IMR-90 (cell line): ENCODE data around the gene FAM83G. TPM values are rescaled to one million over a fixed set of nuclear protein-coding genes. Genes with fewer than 3 reads are reported as not detected.

Experiments
- ATAC-seq: fragments of 200-7000 bp; cut with Tn5 transposase; 2 replicates; pipeline ENCODE4 v1.9.1; 2020; ENCODE audit warnings: low read depth, mild to moderate bottlenecking, moderate library complexity
- BruUV-seq: library from RNA; stranded (reverse); fragments of 400-500 nt; replicated peaks from 2 replicates; lab custom pipeline; 2021; lab: Mats Ljungman, UMichigan
- CTCF ChIA-PET: fragments of 300-600 bp; formaldehyde crosslinking; extraction: SDS; loops from one replicate; lab custom pipeline; 2021; ENCODE audit warnings: antibody characterized with exemption; lab: Yijun Ruan, JAX
- POLR2A ChIA-PET: fragments of 300-600 bp; sonication (Branson Sonifier 250); formaldehyde crosslinking; loops from one replicate; lab custom pipeline; 2022; ENCODE audit warnings: antibody characterized with exemption; ENCODE audit not compliant: unreplicated experiment; lab: Charles Lee
- DNase-seq: peaks from one replicate; pipeline ENCODE4 v3.0.0; 2013
- H2AFZ ChIP-seq: replicated peaks from 2 replicates; pipeline ENCODE3; 2013; ENCODE audit warnings: low read length, mild to moderate bottlenecking; ENCODE audit not compliant: poor library complexity
- H2AK5ac ChIP-seq: 2 replicates; pipeline ENCODE4 v1.6.1; 2013; ENCODE audit warnings: low read depth, low read length, inconsistent platforms
- H2AK9ac ChIP-seq: replicated peaks from 2 replicates; pipeline ENCODE3; 2013; ENCODE audit warnings: mild to moderate bottlenecking, low read depth, low read length, moderate library complexity; ENCODE audit not compliant: poor library complexity
- H2BK120ac ChIP-seq: 2 replicates; pipeline ENCODE4 v1.6.1; 2013; ENCODE audit warnings: low read depth, low read length, inconsistent platforms
- H2BK15ac ChIP-seq: 3 replicates; pipeline ENCODE4 v1.6.1; 2013; ENCODE audit warnings: low read depth, low read length, inconsistent platforms
- H2BK20ac ChIP-seq: 2 replicates; pipeline ENCODE4 v1.6.1; 2013; ENCODE audit warnings: low read depth, mild to moderate bottlenecking, inconsistent platforms, low read length, moderate library complexity
- H2BK5ac ChIP-seq: 2 replicates; pipeline ENCODE4 v1.6.1; 2013; ENCODE audit warnings: mild to moderate bottlenecking, low read depth, low read length, inconsistent platforms; ENCODE audit not compliant: poor library complexity, severe bottlenecking
- H3K14ac ChIP-seq: replicated peaks from 2 replicates; pipeline ENCODE4 v1.6.1; 2013; ENCODE audit warnings: low read depth, low read length, inconsistent platforms
- H3K18ac ChIP-seq: 2 replicates; pipeline ENCODE4 v1.6.1; 2013; ENCODE audit warnings: low read depth, low read length, control low read depth
- H3K23ac ChIP-seq: 2 replicates; pipeline ENCODE4 v1.6.1; 2013; ENCODE audit warnings: low read depth, low read length, inconsistent platforms
- H3K27ac ChIP-seq: 2 replicates; pipeline ENCODE4 v1.5.1; 2013; ENCODE audit warnings: mild to moderate bottlenecking, control low read depth, low read length; ENCODE audit not compliant: insufficient read depth
- H3K27me3 ChIP-seq: 2 replicates; pipeline ENCODE4 v1.6.1; 2013; ENCODE audit warnings: low read length; ENCODE audit not compliant: control insufficient read depth, insufficient read depth
- H3K36me3 ChIP-seq: 2 replicates; pipeline ENCODE4 v1.6.1; 2013; ENCODE audit warnings: low read length, mixed read lengths; ENCODE audit not compliant: control insufficient read depth, insufficient read depth
- H3K4ac ChIP-seq: 2 replicates; pipeline ENCODE4 v1.6.1; 2013; ENCODE audit warnings: low read depth, low read length, inconsistent platforms
- H3K4me1 ChIP-seq: 2 replicates; pipeline ENCODE4 v1.6.1; 2013; ENCODE audit warnings: low read length, mixed read lengths; ENCODE audit not compliant: control insufficient read depth, insufficient read depth
- H3K4me2 ChIP-seq: 2 replicates; pipeline ENCODE4 v1.6.1; 2013; ENCODE audit warnings: low read depth, mild to moderate bottlenecking, control low read depth, low read length, moderate library complexity
- H3K4me3 ChIP-seq: 2 replicates; pipeline ENCODE4 v1.5.1; 2013; ENCODE audit warnings: low read depth, mild to moderate bottlenecking, control low read depth, low read length, moderate library complexity; ENCODE audit not compliant: insufficient read depth
- H3K56ac ChIP-seq: 2 replicates; pipeline ENCODE4 v1.6.1; 2013; ENCODE audit warnings: low read length, inconsistent platforms; ENCODE audit not compliant: insufficient read depth; ENCODE audit errors: extremely low read depth
- H3K79me1 ChIP-seq, 2 experiments: 2 replicates each; pipeline ENCODE4 v1.6.1; 2013; ENCODE audit warnings: low read length in 2 of 2, inconsistent platforms in 1 of 2, low read depth in 1 of 2
- H3K9ac ChIP-seq: 2 replicates; pipeline ENCODE4 v1.6.1; 2013; ENCODE audit warnings: low read depth, low read length, control low read depth
- H3K9me1 ChIP-seq: 2 replicates; pipeline ENCODE4 v1.6.1; 2013; ENCODE audit warnings: low read length, inconsistent platforms; ENCODE audit not compliant: insufficient read depth
- H3K9me3 ChIP-seq: 2 replicates; pipeline ENCODE4 v1.6.1; 2013; ENCODE audit warnings: low read length; ENCODE audit not compliant: control insufficient read depth, insufficient read depth
- H4K20me1 ChIP-seq: 2 replicates; pipeline ENCODE4 v1.6.1; 2013; ENCODE audit warnings: low read length, inconsistent platforms; ENCODE audit not compliant: insufficient read depth
- H4K5ac ChIP-seq: 2 replicates; pipeline ENCODE4 v1.6.1; 2013; ENCODE audit warnings: mild to moderate bottlenecking, low read depth, low read length, control low read depth
- H4K8ac ChIP-seq, 2 experiments: 2 replicates each; pipeline ENCODE4 v1.6.1; 2013; ENCODE audit warnings: low read depth in 2 of 2, low read length in 2 of 2, control low read depth in 1 of 2, inconsistent platforms in 1 of 2
- H4K91ac ChIP-seq: 2 replicates; pipeline ENCODE4 v1.6.1; 2013; ENCODE audit warnings: low read depth, low read length, inconsistent platforms; ENCODE audit not compliant: insufficient read depth
- CEBPB ChIP-seq: IDR thresholded peaks from 2 replicates; pipeline ENCODE4 v1.6.1; 2012; ENCODE audit warnings: low read depth, low read length, improper control_type of control experiment
- CHD1 ChIP-seq: IDR thresholded peaks from 2 replicates; pipeline ENCODE4 v1.6.1; 2012; ENCODE audit warnings: low read depth, low read length, improper control_type of control experiment
- RFX5 ChIP-seq: IDR thresholded peaks from 2 replicates; pipeline ENCODE4 v1.8.0; 2012; ENCODE audit warnings: low read depth, mild to moderate bottlenecking, low read length, moderate library complexity
- WGBS, 2 experiments: methylation state at CpG; one replicate each; pipeline versions ENCODE4 v1.1.5 to v1.1.7; 2013; ENCODE audit warnings: missing lambda C conversion rate in 2 of 2; ENCODE audit not compliant: insufficient read length in 1 of 2; ENCODE audit errors: extremely low coverage in 2 of 2; 5-methylcytosine and 5-hydroxymethylcytosine counted together
- dilution Hi-C: fragments of 300-500 bp; cut with HindIII; formaldehyde crosslinking; loops from one replicate; pipeline ENCODE4 v1.14.3; 2018; ENCODE audit warnings: low sequenced_read_pairs; ENCODE audit not compliant: unreplicated experiment
- in situ Hi-C: fragments of 300-500 bp; cut with MboI; formaldehyde crosslinking; loops from 3 replicates; pipeline ENCODE4 v1.14.3; 2019; ENCODE audit warnings: low sequenced_read_pairs, inconsistent platforms, mixed read lengths
- intact Hi-C: fragments of 100-400 bp; cut with micrococcal nuclease; formaldehyde crosslinking; loops from 2 replicates; pipeline ENCODE4 v1.10.0; 2022
- polyA plus RNA-seq, 3 experiments: library from polyadenylated mRNA; depleted of rRNA; stranded (reverse); fragments of >200 nt; gene quantifications; 2 replicates each; pipeline ENCODE4 v1.2.3, GENCODE V29; 2012; ENCODE audit warnings: low replicate concordance in 1 of 3
- total RNA-seq: library from RNA; depleted of rRNA; stranded (reverse); fragments of >200 nt; gene quantifications from 2 replicates; pipeline ENCODE4 v1.2.3, GENCODE V29; 2012
- TF ChIP-seq, protein P1 (sequence below): conservative IDR thresholded peaks from 2 replicates; pipeline ENCODE4 v1.5.1; 2012; ENCODE audit warnings: mild to moderate bottlenecking, low read depth, low read length, improper control_type of control experiment

Gene FAM83G
- total and polyA plus RNA-seq, 2 of the 4 experiments (the other 2 are of a cell fraction): 9.5 to 12.6 TPM

DNA sequence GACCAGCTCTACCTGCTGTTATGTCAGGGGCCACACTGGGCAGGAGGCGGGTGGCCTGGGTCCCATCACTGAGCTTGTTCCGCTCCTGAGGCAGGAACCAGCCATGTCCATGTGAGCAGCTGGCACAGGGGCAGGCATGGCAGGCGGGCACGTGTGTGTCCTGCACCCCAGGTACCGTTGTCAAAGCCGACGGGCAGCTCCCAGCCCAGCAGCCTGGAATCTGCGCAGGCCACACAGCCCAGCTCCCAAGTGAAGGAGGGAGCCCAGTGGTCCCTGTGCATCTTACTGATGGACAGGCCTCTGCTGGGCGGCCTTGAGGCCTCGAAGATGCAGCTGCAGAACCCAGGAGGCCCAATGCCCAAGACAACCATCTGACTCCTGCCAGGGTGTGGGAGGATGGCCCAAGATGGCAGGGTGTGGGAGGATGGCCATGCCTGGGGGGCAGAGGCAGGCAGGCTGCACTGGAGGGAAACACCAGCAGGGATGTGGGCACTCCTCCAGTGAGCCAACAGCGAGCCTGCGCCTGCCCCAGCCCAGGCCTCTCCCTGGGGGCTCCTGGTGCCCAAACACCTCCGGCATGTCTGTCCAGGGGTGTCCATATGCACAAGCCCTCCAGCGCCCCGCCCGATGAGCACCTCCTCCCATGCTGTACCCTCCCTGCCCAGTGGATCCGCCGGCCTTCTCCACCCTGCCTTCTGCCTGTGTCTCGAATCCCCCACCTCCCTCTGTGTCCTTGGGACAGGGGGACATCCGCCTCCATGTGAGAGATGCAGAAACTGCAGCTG, 12.8 kb downstream of the FAM83G start:
- DNase-seq (no peak), ATAC-seq (no peak)
- Histone ChIP-seq H3K79me1 (peaks cover 26 to 69% of the 10 kb centered on the region in 2 experiments; a peak in 3 of 4 replicates), H4K5ac (no peak overlapping the region), H3K9ac (no peak overlapping the region), H4K91ac (no peak overlapping the region), H3K14ac (no peak overlapping the region), H3K4ac (no peak overlapping the region), H3K23ac (no peak overlapping the region), H3K4me3 (no peak overlapping the region), H4K20me1 (peaks cover 37% of the 10 kb centered on the region), H2AFZ (no peak overlapping the region), H3K27me3 (no peaks in the 10 kb centered on the region), H2BK15ac (no peak overlapping the region), H3K56ac (no peak overlapping the region), H4K8ac (no peak overlapping the region), H2AK9ac (no peak overlapping the region), H2AK5ac (no peak overlapping the region), H3K9me1 (peaks cover 4% of the 10 kb centered on the region), H3K18ac (no peak overlapping the region), H3K4me2 (no peak overlapping the region), H3K27ac (no peak overlapping the region), H3K9me3 (peaks cover 6% of the 10 kb centered on the region), H3K4me1 (peaks cover 10% of the 10 kb centered on the region), H2BK120ac (no peak overlapping the region), H2BK5ac (no peak overlapping the region), H2BK20ac (no peak overlapping the region), H3K36me3 (peaks cover 19% of the 10 kb centered on the region)
- TF ChIP-seq, protein P1, sequence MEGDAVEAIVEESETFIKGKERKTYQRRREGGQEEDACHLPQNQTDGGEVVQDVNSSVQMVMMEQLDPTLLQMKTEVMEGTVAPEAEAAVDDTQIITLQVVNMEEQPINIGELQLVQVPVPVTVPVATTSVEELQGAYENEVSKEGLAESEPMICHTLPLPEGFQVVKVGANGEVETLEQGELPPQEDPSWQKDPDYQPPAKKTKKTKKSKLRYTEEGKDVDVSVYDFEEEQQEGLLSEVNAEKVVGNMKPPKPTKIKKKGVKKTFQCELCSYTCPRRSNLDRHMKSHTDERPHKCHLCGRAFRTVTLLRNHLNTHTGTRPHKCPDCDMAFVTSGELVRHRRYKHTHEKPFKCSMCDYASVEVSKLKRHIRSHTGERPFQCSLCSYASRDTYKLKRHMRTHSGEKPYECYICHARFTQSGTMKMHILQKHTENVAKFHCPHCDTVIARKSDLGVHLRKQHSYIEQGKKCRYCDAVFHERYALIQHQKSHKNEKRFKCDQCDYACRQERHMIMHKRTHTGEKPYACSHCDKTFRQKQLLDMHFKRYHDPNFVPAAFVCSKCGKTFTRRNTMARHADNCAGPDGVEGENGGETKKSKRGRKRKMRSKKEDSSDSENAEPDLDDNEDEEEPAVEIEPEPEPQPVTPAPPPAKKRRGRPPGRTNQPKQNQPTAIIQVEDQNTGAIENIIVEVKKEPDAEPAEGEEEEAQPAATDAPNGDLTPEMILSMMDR: no peak
- TF ChIP-seq RFX5 (no peak), CEBPB (no peak), CHD1 (no peak)
- no TSS peak for BruUV-seq
- in situ Hi-C loops (no loop called here), dilution Hi-C loops (no loop called here), intact Hi-C loops (no loop called here)
- CTCF ChIA-PET: no interaction called here
- 95% methylated on average over 8 of the region's 20 CpGs; no CpG with 5 or more reads in 1 of the 2 experiments for WGBS, 2 experiments
- POLR2A ChIA-PET: no interaction called here
